Esophagus squamous epithelium (tissue), 4 donors: ENCODE data around the gene HEBP1.

Experiments used
- CTCF ChIP-seq, 6 experiments: fragments of 450-650 bp in 4 of 6; fragments of 200-600 bp in 2 of 6; sonication (generic) in 2 of 6; IDR thresholded peaks; one replicate each; pipeline ENCODE4 v1.5.1; 2016 to 2019; ENCODE audit warnings: antibody characterized with exemption in 6 of 6, mild to moderate bottlenecking in 4 of 6, moderate library complexity in 4 of 6
- POLR2A ChIP-seq, 4 donors: fragments of 450-650 bp; IDR thresholded peaks; one replicate each; pipeline ENCODE4 v1.6.1; 2017; ENCODE audit warnings: antibody characterized with exemption in 4 of 4, mild to moderate bottlenecking in 4 of 4, moderate library complexity in 3 of 4

- TF ChIP-seq CTCF (IDR thresholded peaks at IDR 0.05) (no peak), POLR2A (IDR thresholded peaks at IDR 0.05) (no peak)
Observed at GRCh38 chr12:13044906-13045299, 44.8 kb upstream of the HEBP1 start.
